Measurements from ENCODE around the gene NRXN2.

The NRXN2 gene

GRCh38 chr11:64723117-64723906, at the start of gene NRXN2:
Gene NRXN2, minus strand, starts transcription at chr11:64723197. Its CDS starts 9,498 bp downstream, at chr11:64713699.
- Mint-ChIP-seq H3K27ac (peak within 1 kb of the TSS; percentile 80), H3K27me3 (peaks cover 38% of the 10 kb centered on the region), H3K9me3 (no peaks in the 10 kb centered on the region), H3K4me1 (peaks cover 29% of the 10 kb centered on the region), H3K36me3 (no peaks in the 10 kb centered on the region), H3K4me3 (peak within 1 kb of the TSS; percentile 81)
- peak; percentile 94 for ATAC-seq

- ATAC-seq = peak; percentile 54
- H3K9me3 Mint-ChIP-seq = no peaks in the 10 kb centered on the region
- no peaks in the 10 kb centered on the region for H3K27me3 Mint-ChIP-seq
Observed at GRCh38 chr11:64772303-64773018, 49.5 kb upstream of the NRXN2 start.

GRCh38 chr11:64771861-64772260, 48.9 kb upstream of the NRXN2 start:
- Mint-ChIP-seq H3K27me3 (no peaks in the 10 kb centered on the region), H3K9me3 (no peaks in the 10 kb centered on the region), H3K4me3 (peak overlapping the region; percentile 74), H3K27ac (peak overlapping the region; percentile 90), H3K36me3 (peaks cover 93% of the 10 kb centered on the region), H3K4me1 (peaks cover 93% of the 10 kb centered on the region)
- ATAC-seq = peak; percentile 94

More at GRCh38 chr11:64772303-64773018, 49.5 kb upstream of the NRXN2 start:
- Mint-ChIP-seq H3K4me3 (peak overlapping the region; percentile 74), H3K36me3 (peaks cover 94% of the 10 kb centered on the region), H3K27ac (peak overlapping the region; percentile 90), H3K4me1 (peaks cover 93% of the 10 kb centered on the region)

- Mint-ChIP-seq H3K36me3 (peaks cover 92% of the 10 kb centered on the region), H3K27ac (peak overlapping the region; percentile 90), H3K9me3 (no peaks in the 10 kb centered on the region), H3K27me3 (no peaks in the 10 kb centered on the region), H3K4me1 (peaks cover 93% of the 10 kb centered on the region), H3K4me3 (no peak overlapping the region)
- no peak for ATAC-seq
Observed at GRCh38 chr11:64770120-64770519, 47.1 kb upstream of the NRXN2 start.

- Mint-ChIP-seq H3K4me3 (no peak overlapping the region), H3K27ac (peak overlapping the region; percentile 67), H3K9me3 (no peaks in the 10 kb centered on the region), H3K36me3 (peaks cover 93% of the 10 kb centered on the region), H3K4me1 (peaks cover 93% of the 10 kb centered on the region), H3K27me3 (no peaks in the 10 kb centered on the region)
- ATAC-seq = no peak
Observed at GRCh38 chr11:64769283-64769682, 46.3 kb upstream of the NRXN2 start.

- no peaks in the 10 kb centered on the region for H3K27me3 Mint-ChIP-seq
- H3K4me3 Mint-ChIP-seq = no peak overlapping the region
- peak overlapping the region; percentile 69 for H3K27ac Mint-ChIP-seq
- H3K9me3 Mint-ChIP-seq = no peaks in the 10 kb centered on the region
- ATAC-seq = no peak
- H3K4me1 Mint-ChIP-seq = peaks cover 95% of the 10 kb centered on the region
- peaks cover 87% of the 10 kb centered on the region for H3K36me3 Mint-ChIP-seq
Observed at GRCh38 chr11:64768300-64768694, 45.3 kb upstream of the NRXN2 start.

- Mint-ChIP-seq H3K4me1 (peaks cover 95% of the 10 kb centered on the region), H3K27me3 (no peaks in the 10 kb centered on the region), H3K4me3 (no peak overlapping the region), H3K36me3 (peaks cover 84% of the 10 kb centered on the region), H3K9me3 (no peaks in the 10 kb centered on the region), H3K27ac (peak overlapping the region; percentile 69)
- ATAC-seq = no peak
Observed at GRCh38 chr11:64767344-64768299, 44.6 kb upstream of the NRXN2 start.

- H3K9me3 Mint-ChIP-seq = no peaks in the 10 kb centered on the region
- peak overlapping the region; percentile 57 for H3K27ac Mint-ChIP-seq
- peaks cover 80% of the 10 kb centered on the region for H3K36me3 Mint-ChIP-seq
- no peak overlapping the region for H3K4me3 Mint-ChIP-seq
- ATAC-seq = no peak
- H3K4me1 Mint-ChIP-seq = peaks cover 95% of the 10 kb centered on the region
- H3K27me3 Mint-ChIP-seq = no peaks in the 10 kb centered on the region
Observed at GRCh38 chr11:64766881-64767280, 43.9 kb upstream of the NRXN2 start.

- no peak for ATAC-seq
- Mint-ChIP-seq H3K4me1 (peaks cover 97% of the 10 kb centered on the region), H3K4me3 (peak overlapping the region; percentile 54), H3K36me3 (peaks cover 73% of the 10 kb centered on the region), H3K27me3 (no peaks in the 10 kb centered on the region), H3K9me3 (no peaks in the 10 kb centered on the region), H3K27ac (peak overlapping the region; percentile 57)
Observed at GRCh38 chr11:64765851-64766665, 43.1 kb upstream of the NRXN2 start.

GRCh38 chr11:64765291-64765850, 42.4 kb upstream of the NRXN2 start:
- H3K4me1 Mint-ChIP-seq = peaks cover 97% of the 10 kb centered on the region
- H3K27ac Mint-ChIP-seq = peak overlapping the region; percentile 85
- H3K27me3 Mint-ChIP-seq = no peaks in the 10 kb centered on the region
- peak overlapping the region; percentile 66 for H3K4me3 Mint-ChIP-seq
- H3K36me3 Mint-ChIP-seq = peaks cover 66% of the 10 kb centered on the region
- ATAC-seq = no peak
- H3K9me3 Mint-ChIP-seq = no peaks in the 10 kb centered on the region

- ATAC-seq = no peak
- peaks cover 66% of the 10 kb centered on the region for H3K36me3 Mint-ChIP-seq
- no peaks in the 10 kb centered on the region for H3K27me3 Mint-ChIP-seq
- H3K4me3 Mint-ChIP-seq = peak overlapping the region; percentile 66
- peak overlapping the region; percentile 85 for H3K27ac Mint-ChIP-seq
- H3K4me1 Mint-ChIP-seq = peaks cover 100% of the 10 kb centered on the region
- no peaks in the 10 kb centered on the region for H3K9me3 Mint-ChIP-seq
Observed at GRCh38 chr11:64764753-64765152, 41.8 kb upstream of the NRXN2 start.

GRCh38 chr11:64764040-64764611, 41.1 kb upstream of the NRXN2 start:
- peak; percentile 71 for ATAC-seq
- Mint-ChIP-seq H3K4me3 (peak overlapping the region; percentile 49), H3K9me3 (no peaks in the 10 kb centered on the region), H3K4me1 (peaks cover 100% of the 10 kb centered on the region), H3K36me3 (peaks cover 64% of the 10 kb centered on the region), H3K27me3 (no peaks in the 10 kb centered on the region), H3K27ac (peak overlapping the region; percentile 85)

GRCh38 chr11:64763526-64764039, 40.6 kb upstream of the NRXN2 start:
- Mint-ChIP-seq H3K36me3 (peaks cover 58% of the 10 kb centered on the region), H3K27ac (peak overlapping the region; percentile 85), H3K9me3 (no peaks in the 10 kb centered on the region), H3K27me3 (no peaks in the 10 kb centered on the region), H3K4me3 (peak overlapping the region; percentile 49), H3K4me1 (peaks cover 94% of the 10 kb centered on the region)
- ATAC-seq = peak; percentile 2
